Hepatocyte (in vitro differentiated cells): ENCODE measurements around the gene SNX1. TPM values are rescaled to one million over a fixed set of nuclear protein-coding genes. Genes with fewer than 3 reads are reported as not detected.
"Not testable (repeated sequence)": the region's sequence is repeated elsewhere in the genome, so short reads cannot be mapped to it uniquely, and the experiment has no call there.

Experiments used
- DNase-seq: peaks from one replicate; pipeline ENCODE4 v3.0.0-alpha.2; 2016; ENCODE audit warnings: low spot score
- H2AFZ ChIP-seq: fragments of 200-600 bp; sonication (generic); 2 replicates; pipeline ENCODE4 v1.6.0; 2016; ENCODE audit warnings: antibody characterized with exemption, mild to moderate bottlenecking
- H3K27ac ChIP-seq: fragments of 200-600 bp; sonication (generic); 2 replicates; pipeline ENCODE4 v1.5.1; 2016; ENCODE audit warnings: mild to moderate bottlenecking
- H3K27me3 ChIP-seq: fragments of 200-600 bp; sonication (generic); 2 replicates; pipeline ENCODE4 v1.6.1; 2016
- H3K36me3 ChIP-seq: fragments of 200-600 bp; sonication (generic); replicated peaks from 2 replicates; pipeline ENCODE4 v1.5.1; 2016; ENCODE audit warnings: low read depth; ENCODE audit not compliant: insufficient read depth
- H3K4me1 ChIP-seq: fragments of 200-600 bp; sonication (generic); 2 replicates; pipeline ENCODE4 v1.5.1; 2016; ENCODE audit warnings: mild to moderate bottlenecking, moderate library complexity; ENCODE audit not compliant: insufficient read depth
- H3K4me2 ChIP-seq: fragments of 200-600 bp; sonication (generic); 2 replicates; pipeline ENCODE4 v1.6.0; 2016
- H3K4me3 ChIP-seq: fragments of 200-600 bp; sonication (generic); 2 replicates; pipeline ENCODE4 v1.5.1; 2016; ENCODE audit warnings: mild to moderate bottlenecking
- H3K79me2 ChIP-seq: fragments of 200-600 bp; sonication (generic); 2 replicates; pipeline ENCODE4 v1.6.0; 2017; ENCODE audit warnings: mild to moderate bottlenecking
- H3K9me2 ChIP-seq: fragments of 200-600 bp; sonication (generic); replicated peaks from 2 replicates; pipeline ENCODE4 v1.6.0; 2017; ENCODE audit warnings: mild to moderate bottlenecking; ENCODE audit not compliant: insufficient read depth
- H3K9me3 ChIP-seq: fragments of 200-600 bp; sonication (generic); 2 replicates; pipeline ENCODE4 v1.5.1; 2016; ENCODE audit warnings: low read depth, mild to moderate bottlenecking
- H4K20me1 ChIP-seq: fragments of 200-600 bp; sonication (generic); 2 replicates; pipeline ENCODE4 v1.6.0; 2016; ENCODE audit warnings: mild to moderate bottlenecking; ENCODE audit not compliant: insufficient read depth, poor library complexity, severe bottlenecking
- EZH2 ChIP-seq: fragments of 200-600 bp; sonication (generic); IDR thresholded peaks from 2 replicates; pipeline ENCODE4 v1.6.1; 2016; ENCODE audit warnings: antibody characterized with exemption, mild to moderate bottlenecking, borderline replicate concordance
- EZH2phosphoT487 ChIP-seq: fragments of 200-600 bp; sonication (generic); IDR thresholded peaks from one replicate; pipeline ENCODE4 v1.6.1; 2018; ENCODE audit warnings: antibody characterized with exemption, mild to moderate bottlenecking, low read depth, moderate library complexity; ENCODE audit not compliant: unreplicated experiment, severe bottlenecking
- WGBS: methylation state at CpG from one replicate; pipeline ENCODE4 v1.1.6; 2016; ENCODE audit warnings: low lambda C conversion rate; ENCODE audit errors: missing lambda C conversion rate; 5-methylcytosine and 5-hydroxymethylcytosine counted together
- polyA plus RNA-seq: library from polyadenylated mRNA; unstranded; fragments of >200 nt; fragmentation: Nextera tagmentation; extraction: Ambion mirVana; gene quantifications from 2 replicates; pipeline ENCODE4 v1.2.1, GENCODE V29; 2016
- total RNA-seq: library from RNA; depleted of rRNA; stranded (reverse); fragments of >200 nt; gene quantifications from 2 replicates; pipeline ENCODE4 v1.2.3, GENCODE V29; 2014
- TF ChIP-seq, protein P1 (sequence below): fragments of 200-600 bp; sonication (generic); IDR thresholded peaks from 2 replicates; pipeline ENCODE4 v1.5.1; 2016; ENCODE audit warnings: antibody characterized with exemption, mild to moderate bottlenecking; ENCODE audit not compliant: poor library complexity

SNX1 gene
- total and polyA plus RNA-seq, 2 experiments from 2014 or later: 64.9 to 103 TPM

DNA sequence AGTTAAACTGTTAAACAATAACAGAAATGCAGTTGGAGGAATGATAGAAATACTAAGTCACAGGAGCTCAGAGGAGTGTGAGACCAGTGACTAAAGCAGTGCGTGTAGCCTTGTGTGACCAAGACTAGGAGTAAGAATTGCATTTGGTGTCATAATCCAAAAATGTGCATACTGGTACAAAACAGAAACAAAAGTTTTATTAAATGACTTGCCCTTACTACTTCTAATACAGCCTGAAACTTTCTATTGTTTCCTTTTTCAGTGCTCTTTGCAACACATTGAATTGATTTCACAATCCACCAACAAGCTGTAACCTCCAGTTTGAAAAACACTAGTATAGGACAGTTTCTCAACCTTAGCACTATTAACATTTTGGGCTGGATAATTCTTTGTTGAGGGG lies 17.1 kb downstream of the SNX1 start:
- Histone ChIP-seq H2AFZ (no peak overlapping the region), H3K27me3 (no peaks in the 10 kb centered on the region), H3K27ac (peak overlapping the region; percentile 53), H3K9me3 (no peaks in the 10 kb centered on the region), H4K20me1 (peaks cover 16% of the 10 kb centered on the region), H3K36me3 (no peaks in the 10 kb centered on the region), H3K79me2 (peaks cover 78% of the 10 kb centered on the region), H3K4me2 (no peak overlapping the region), H3K4me3 (no peak overlapping the region), H3K9me2 (no peaks in the 10 kb centered on the region), H3K4me1 (peaks cover 31% of the 10 kb centered on the region)
- 80% methylated on average over 1 of the region's 1 CpG for WGBS
- TF ChIP-seq, protein P1, sequence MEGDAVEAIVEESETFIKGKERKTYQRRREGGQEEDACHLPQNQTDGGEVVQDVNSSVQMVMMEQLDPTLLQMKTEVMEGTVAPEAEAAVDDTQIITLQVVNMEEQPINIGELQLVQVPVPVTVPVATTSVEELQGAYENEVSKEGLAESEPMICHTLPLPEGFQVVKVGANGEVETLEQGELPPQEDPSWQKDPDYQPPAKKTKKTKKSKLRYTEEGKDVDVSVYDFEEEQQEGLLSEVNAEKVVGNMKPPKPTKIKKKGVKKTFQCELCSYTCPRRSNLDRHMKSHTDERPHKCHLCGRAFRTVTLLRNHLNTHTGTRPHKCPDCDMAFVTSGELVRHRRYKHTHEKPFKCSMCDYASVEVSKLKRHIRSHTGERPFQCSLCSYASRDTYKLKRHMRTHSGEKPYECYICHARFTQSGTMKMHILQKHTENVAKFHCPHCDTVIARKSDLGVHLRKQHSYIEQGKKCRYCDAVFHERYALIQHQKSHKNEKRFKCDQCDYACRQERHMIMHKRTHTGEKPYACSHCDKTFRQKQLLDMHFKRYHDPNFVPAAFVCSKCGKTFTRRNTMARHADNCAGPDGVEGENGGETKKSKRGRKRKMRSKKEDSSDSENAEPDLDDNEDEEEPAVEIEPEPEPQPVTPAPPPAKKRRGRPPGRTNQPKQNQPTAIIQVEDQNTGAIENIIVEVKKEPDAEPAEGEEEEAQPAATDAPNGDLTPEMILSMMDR: no peak
- no peak for DNase-seq

DNA sequence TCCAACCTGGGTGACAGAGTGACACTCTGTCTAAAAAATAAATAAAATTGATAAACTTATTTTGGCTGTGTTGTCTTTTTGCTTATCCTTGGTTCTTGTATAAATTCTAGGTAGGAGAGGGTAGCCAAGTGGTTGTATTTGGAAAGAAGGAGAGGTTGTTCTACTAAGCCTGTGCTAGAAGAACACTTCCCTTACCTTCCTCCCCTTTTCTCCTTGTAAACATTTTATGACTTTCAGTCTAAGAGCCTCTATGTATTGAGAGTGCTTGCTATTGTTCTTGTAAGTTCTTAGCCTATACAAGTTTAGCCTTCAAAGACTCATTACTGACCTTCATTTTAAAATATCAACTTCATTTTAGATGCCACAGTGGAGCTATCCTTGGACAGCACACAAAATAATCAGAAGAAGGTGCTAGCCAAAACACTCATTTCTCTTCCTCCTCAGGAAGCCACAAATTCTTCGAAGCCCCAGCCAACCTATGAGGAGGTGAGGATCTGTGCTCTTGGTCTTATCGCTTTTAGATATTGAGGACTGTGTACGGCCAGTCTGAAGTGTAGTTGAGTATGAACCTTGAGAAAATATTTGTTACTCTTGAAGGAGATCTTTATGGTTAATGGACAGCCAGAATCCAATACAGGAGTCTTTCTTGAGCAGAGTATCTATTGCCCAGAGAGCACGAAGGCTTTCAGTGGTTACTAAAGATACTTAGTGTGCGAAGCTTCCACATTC lies 22.1 kb downstream of the SNX1 start:
- no peak for DNase-seq
- TF ChIP-seq EZH2phosphoT487 (no peak), EZH2 (no peak)
- TF ChIP-seq, protein P1: no peak
- peaks cover 6% of the 10 kb centered on the region for H3K4me1 ChIP-seq
- H3K9me3 ChIP-seq: no peaks in the 10 kb centered on the region
- H3K9me2 ChIP-seq: no peaks in the 10 kb centered on the region
- H3K36me3 ChIP-seq: no peaks in the 10 kb centered on the region
- peak overlapping the region; percentile 28 for H3K4me2 ChIP-seq
- H3K27ac ChIP-seq: peak overlapping the region; percentile 51
- 77% methylated on average over 5 of the region's 5 CpGs for WGBS
- no peaks in the 10 kb centered on the region for H4K20me1 ChIP-seq
- H3K4me3 ChIP-seq: no peak overlapping the region
- peaks cover 45% of the 10 kb centered on the region for H3K79me2 ChIP-seq
- H3K27me3 ChIP-seq: no peaks in the 10 kb centered on the region
- H2AFZ ChIP-seq: no peak overlapping the region

- H3K9me2 ChIP-seq, H3K27me3 ChIP-seq, H3K36me3 ChIP-seq, DNase-seq, H3K4me1 ChIP-seq, H3K9me3 ChIP-seq, H4K20me1 ChIP-seq, H2AFZ ChIP-seq, H3K27ac ChIP-seq, H3K4me3 ChIP-seq, H3K4me2 ChIP-seq: not testable (repeated sequence)
- H3K79me2 ChIP-seq: peaks cover 24% of the 10 kb centered on the region
- 98% methylated on average over 2 of the region's 2 CpGs for WGBS
Measured at GRCh38 chr15:64120322-64120721, 24.5 kb downstream of the SNX1 start.

DNA sequence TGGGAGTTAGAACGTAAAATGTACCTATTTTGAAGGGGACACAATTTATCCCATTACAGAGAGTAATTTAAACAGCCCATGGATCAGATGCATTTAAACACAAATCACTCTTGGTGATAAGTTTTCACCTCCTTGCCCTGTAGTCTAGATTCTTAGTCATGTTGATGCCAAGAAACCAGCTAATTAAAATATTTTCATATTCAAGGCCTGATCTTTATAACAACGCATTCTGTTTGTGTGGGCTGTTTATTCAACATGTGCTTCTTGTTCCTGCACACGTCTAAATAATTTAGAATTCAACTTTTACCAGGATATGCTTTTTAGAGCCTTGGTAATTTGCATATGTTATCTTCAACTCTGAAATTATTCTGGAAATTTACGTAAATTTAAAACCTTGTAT lies 25.8 kb downstream of the SNX1 start:
- Histone ChIP-seq H3K9me2 (no peaks in the 10 kb centered on the region), H3K27ac (no peak overlapping the region), H3K36me3 (no peaks in the 10 kb centered on the region), H3K4me3 (no peak overlapping the region), H3K9me3 (no peaks in the 10 kb centered on the region), H3K79me2 (peaks cover 13% of the 10 kb centered on the region), H3K27me3 (no peaks in the 10 kb centered on the region), H2AFZ (no peak overlapping the region), H4K20me1 (no peaks in the 10 kb centered on the region), H3K4me2 (no peak overlapping the region), H3K4me1 (no peaks in the 10 kb centered on the region)
- 89% methylated on average over 4 of the region's 4 CpGs for WGBS
- no peak for DNase-seq
- no peak for TF ChIP-seq EZH2phosphoT487
- no peak for TF ChIP-seq EZH2
- TF ChIP-seq, protein P1: no peak
